Medulla oblongata (tissue), 1 donor: ENCODE data around the gene COL7A1.
A peak's percentile ranks its signal among the peaks of the same experiment; 100 is the strongest.

Experiments
- DNase-seq: peaks from one replicate; pipeline ENCODE4 v3.0.0-alpha.2; 2015; ENCODE audit errors: extremely low spot score

COL7A1 gene

DNA sequence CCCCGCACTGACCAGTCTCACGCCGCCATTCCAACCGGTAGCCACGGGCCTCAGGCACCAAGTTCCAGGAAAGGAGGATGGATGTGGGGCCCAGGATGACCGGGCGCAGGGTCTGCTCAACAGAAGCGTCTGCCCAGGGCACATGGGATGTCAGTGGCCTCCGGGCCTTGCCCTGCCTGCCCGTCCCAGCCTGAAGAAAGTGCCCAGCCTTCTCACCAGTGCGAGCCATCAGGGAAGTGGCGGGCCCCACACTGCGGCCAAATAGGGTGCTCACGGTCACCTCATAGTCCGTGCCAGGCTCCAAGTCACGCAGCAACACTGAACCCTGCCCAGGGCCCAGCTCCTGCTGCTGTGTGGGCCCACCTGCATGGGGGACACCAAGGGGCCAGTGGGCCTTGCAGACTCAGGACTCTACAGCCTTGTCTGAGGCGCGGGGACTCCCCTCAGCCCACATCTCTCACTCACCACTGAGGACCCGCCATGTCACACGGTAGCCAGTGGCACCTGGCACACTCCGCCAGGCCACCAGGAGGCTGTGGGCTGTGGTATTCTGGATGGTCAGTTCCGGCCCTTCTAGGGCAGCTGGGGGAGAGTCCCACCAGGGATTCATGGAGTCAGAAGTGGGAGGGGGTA, 3.1 kb downstream of the COL7A1 start:
- no peak for DNase-seq

- no peak for DNase-seq
Measured at GRCh38 chr3:48591436-48591835, 3.7 kb downstream of the COL7A1 start.

DNA sequence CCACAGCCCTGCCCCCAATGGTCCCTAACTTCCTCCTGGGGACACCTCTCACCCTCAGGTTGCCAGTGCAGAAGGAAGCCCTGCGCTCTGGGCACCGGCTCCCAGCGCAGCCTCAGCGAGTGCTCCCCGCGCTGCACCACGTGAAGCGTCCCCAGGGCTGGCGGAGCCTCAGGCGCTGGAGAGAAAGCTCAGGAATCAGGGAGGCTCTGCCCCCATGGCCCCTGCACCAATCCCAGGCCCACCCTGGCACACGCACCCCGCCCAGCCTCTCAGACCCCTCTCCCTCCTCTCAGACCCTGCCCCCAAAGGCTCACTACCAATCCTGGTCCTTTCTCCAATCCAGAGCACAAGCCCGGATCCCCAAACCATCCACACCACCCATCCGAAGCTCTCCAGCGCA, 6.9 kb downstream of the COL7A1 start:
- DNase-seq, result no peak

DNA sequence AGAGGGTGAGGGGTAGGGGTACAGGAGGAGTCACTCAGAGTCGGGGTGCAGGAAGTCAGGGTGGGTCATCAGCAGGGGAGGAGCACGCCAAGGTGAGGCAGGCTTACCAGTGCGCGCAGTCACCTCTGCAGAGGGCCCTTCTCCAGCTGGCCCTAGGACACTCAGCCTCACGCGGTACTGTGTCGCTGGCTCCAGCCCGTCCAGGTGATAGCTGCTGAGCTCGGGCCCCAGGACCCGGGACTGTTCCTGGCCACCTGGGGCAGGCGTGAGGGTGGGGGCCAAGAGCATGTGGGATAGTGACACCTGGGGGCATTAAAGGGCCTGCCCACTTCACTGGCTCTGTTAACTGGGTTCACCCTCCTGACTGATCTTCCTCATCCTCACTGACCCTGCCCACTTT, 7.4 kb downstream of the COL7A1 start:
- DNase-seq, result no peak

- DNase-seq, result no peak
Measured at GRCh38 chr3:48585411-48585810, 9.7 kb downstream of the COL7A1 start.

DNA sequence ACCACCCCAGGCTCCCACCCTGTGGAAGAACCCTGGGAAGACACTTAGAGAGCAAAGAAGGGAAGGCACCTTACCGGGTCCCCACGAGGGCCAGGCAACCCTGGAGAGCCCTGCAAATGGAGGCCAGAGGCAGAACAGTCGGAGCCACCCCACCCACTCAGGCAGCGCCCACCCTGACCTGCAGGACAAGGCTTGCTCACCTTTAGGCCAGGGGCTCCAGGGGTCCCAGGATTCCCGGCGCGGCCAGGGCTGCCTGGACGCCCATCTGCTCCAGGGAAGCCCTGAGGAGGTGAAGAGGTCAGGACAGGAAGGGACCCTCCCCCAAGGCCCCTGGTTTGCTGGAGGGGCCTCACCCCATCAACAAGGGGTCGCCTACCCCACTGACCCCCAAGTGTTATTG, 10.3 kb downstream of the COL7A1 start:
- DNase-seq, result no peak

DNA sequence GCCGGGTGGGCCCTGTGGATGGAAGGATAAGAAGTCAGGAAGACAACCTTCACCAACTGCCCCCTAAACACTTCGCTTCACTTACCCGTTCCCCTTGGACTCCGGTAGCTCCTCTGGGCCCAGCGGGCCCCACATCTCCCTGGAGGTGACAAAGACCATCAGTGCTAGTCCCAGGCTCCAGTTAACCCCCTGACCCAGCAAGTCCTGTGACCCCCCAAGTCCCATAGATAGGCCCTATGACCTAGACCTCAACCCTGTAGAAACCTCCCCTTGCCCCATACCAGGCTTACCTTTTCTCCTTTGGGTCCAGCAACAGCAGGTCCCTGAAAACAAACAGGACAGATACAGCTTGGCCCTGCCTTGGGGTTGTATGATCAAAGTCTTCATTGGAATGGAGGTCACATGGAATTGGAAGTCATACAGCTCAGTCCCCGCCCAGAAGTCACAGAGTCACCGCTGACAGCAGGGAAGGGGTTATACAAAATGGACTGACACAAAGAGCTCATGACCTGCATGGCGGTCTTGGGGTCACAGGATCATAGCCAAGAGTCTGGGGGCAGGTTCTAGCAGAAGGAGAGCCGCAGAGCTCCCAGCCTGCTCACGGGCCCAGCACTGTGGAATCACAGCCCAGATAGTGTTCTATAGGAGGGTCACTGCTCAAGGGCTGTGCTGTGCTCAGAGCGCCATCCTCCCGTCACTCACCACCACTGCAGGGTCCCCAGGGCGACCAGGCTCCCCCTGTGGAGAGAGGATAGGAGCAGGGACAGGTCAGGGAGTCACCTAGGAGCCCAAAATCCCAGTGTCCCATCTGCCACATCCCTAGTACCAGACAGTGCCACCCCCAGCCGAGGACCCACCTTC, 13.3 kb downstream of the COL7A1 start:
- no peak for DNase-seq

DNA sequence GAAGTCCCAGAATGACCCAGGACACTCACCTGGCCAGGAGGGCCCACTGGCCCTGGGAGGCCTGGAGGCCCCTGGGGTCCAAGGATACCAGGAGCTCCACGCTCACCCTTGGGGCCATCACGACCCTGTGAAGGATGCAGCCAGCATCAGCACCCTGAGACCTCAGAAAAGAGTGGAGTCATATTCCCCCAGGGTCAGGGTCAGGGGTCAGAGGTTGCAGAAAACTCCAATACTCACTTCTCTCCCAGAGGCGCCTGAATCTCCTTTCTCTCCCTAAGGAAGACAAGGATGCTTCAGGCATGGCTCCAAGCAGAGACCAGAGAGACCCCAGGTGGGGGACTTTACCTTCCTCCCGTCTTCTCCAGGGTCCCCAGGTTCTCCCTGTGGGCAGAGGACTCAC, 18.5 kb downstream of the COL7A1 start:
- no peak for DNase-seq

GRCh38 chr3:48575366-48575765, 19.8 kb downstream of the COL7A1 start:
- DNase-seq, result no peak

- DNase-seq, result no peak
Measured at GRCh38 chr3:48573973-48574585, 21.1 kb downstream of the COL7A1 start.

GRCh38 chr3:48572517-48572916, 22.6 kb downstream of the COL7A1 start:
- no peak for DNase-seq

GRCh38 chr3:48571938-48572337, 23.2 kb downstream of the COL7A1 start:
- no peak for DNase-seq

DNA sequence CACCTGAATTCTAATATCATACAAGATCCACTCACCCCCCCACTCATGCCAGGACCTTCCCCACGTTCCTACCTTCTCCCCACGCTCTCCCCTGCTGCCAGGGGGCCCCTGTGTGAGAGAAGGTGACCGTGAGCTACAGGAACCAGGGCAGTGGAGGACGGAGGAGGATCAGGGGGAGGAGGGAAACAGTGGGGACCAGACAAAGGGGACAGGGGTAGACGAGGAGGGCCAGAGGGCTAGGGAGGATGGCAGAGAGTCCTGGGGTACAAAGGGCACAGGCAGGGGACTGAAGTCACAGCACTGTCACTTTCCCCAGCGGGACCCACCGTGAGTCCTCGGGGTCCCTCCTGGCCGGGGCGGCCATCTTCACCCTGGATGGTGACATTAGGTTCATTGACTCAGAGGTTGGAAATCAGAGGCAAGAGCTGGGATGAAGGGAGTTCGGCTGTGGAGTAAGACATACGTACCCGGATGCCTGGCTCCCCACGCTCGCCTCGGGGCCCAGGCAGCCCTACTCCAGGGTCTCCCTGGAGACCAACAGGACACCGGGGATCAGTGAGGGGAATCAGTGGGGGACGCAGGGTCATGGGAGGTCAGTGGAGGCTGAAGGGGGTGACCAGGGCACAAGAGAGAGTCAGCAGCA, 25.2 kb downstream of the COL7A1 start:
- DNase-seq, result no peak

GRCh38 chr3:48569400-48569799, 25.7 kb downstream of the COL7A1 start:
- no peak for DNase-seq

- DNase-seq, result no peak
Measured at GRCh38 chr3:48568476-48568875, 26.7 kb downstream of the COL7A1 start.

DNA sequence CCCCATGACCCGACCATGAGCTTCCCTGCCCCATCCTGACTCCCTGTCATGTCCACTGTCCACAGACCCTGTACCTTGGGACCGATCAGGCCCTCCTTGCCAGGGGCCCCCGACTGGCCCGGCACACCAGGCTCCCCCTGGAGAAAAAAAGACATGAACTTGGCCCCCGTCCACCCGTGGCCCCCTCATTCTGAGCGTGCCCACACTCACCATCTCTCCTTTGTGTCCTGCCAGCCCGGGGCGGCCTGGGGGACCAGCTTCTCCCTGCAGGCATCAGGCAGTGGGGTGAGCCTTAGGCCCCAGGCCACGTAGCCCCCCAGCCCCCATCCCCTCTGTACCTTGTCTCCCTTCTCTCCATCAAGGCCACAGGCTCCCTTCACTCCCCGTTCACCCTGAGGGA, 27.6 kb downstream of the COL7A1 start:
- DNase-seq, result no peak

GRCh38 chr3:48567090-48567489, 28.0 kb downstream of the COL7A1 start:
- no peak for DNase-seq

GRCh38 chr3:48566401-48566760, 28.7 kb downstream of the COL7A1 start:
- no peak for DNase-seq

- DNase-seq, result no peak
Measured at GRCh38 chr3:48565591-48566400, 29.3 kb downstream of the COL7A1 start.

DNA sequence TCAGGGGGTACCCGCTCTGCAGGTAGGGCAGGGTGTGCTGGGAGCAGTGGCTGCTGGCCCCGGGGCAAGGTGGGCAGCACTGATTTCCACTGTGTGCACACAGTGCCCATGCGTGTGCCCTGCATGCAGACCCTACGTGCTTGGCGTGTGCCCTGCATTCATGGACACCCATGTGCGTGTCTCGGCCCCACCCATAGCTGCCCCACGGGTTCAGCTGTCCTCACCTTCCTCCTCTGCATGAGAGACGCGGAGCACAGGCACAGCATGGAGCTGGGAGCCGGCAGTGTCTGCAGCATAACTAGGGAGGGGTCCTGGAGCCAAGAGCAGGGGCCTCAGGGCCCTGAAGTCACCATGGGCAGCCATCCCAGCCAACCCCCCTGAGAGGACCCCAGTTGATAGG, 29.9 kb downstream of the COL7A1 start:
- DNase-seq, result no peak

DNA sequence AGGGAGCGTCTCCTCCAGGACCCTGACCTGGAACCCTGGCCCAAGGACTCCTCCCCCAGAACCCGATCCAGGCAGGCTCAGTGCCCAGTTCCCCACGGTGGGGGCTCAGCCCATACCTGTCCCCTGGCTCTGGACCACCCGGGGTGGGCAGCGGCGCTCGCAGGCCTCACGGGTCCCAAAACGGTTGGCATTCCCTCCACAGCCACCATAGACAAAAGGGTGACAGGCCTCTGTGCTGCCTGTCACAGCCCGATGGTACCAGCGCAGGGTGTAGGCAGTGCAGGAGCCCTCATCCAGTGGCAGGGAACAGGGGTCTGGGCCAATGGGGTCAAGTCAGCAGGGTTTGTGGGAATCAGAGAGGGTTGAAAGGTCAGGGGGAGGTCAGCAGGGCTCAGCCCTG, 30.5 kb downstream of the COL7A1 start:
- DNase-seq, result no peak

- peak; percentile 75 for DNase-seq
Measured at GRCh38 chr3:48564022-48564421, 31.1 kb downstream of the COL7A1 start.
